ENCODE results near the gene BMPR1A. TPM values are rescaled to one million over a fixed set of nuclear protein-coding genes. Genes with fewer than 3 reads are reported as not detected.

BMPR1A gene
- total and polyA plus RNA-seq, 10 of the 15 experiments (the other 5 are each of a cell fraction or from before 2014, with no cell fraction given): 2.3 to 22.7 (median 13.1) TPM

DNA sequence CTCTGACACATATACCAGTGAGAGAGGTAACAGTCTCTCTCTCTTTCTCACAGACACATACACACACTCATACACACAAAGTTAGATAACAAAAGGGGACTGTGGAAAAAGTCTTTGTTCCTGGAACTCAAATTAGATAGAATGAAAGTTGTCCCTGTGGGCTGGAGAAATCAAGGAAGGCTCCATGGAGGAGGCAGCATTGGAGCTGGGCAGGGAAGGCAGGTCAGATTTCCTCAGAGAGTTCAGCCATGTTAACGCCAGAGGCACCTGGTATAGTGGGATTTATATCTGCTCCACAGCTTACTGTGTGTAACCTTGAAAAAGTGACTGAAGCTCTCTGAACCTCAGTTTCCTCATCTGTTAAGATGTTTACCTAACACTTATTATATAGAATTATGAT, 49.4 kb upstream of the BMPR1A start:
- CTCF ChIA-PET: interaction anchor here (1.0 kb wide), 1 partner anchor 11 kb away, joined by 3 read pairs; no protein-coding TSS in a partner anchor
- DNase-seq (ENCODE audit: low read depth, low spot score) (no peak), ATAC-seq (no peak), FAIRE-seq (no peak)
- in situ Hi-C loops (cut with MboI): no loop called here
- POLR2A ChIA-PET: no interaction called here
- SMC1A ChIA-PET (ENCODE audit: uncharacterized antibody, unreplicated experiment): no interaction called here
- TF ChIP-seq NFYA (IDR thresholded peaks at IDR 0.05; ENCODE audit: borderline replicate concordance, low read depth, low read length) (no peak), CREM (IDR thresholded peaks at IDR 0.05; ENCODE audit: low read depth) (no peak), ZNF384 (IDR thresholded peaks at IDR 0.05; ENCODE audit: borderline replicate concordance, low read depth, low read length) (no peak), BACH1 (IDR thresholded peaks at IDR 0.05; ENCODE audit: borderline replicate concordance) (no peak), ZNF24 (IDR thresholded peaks at IDR 0.05) (no peak), SIX5 (IDR thresholded peaks at IDR 0.05; ENCODE audit: low read depth, low read length, severe bottlenecking) (no peak), TCF7 (IDR thresholded peaks at IDR 0.05; ENCODE audit: borderline replicate concordance) (no peak), CHD1 (IDR thresholded peaks at IDR 0.05; ENCODE audit: low read depth, low read length) (no peak), GATAD2B (conservative IDR thresholded peaks at IDR 0.05; ENCODE audit: low read depth) (no peak), KLF5 (IDR thresholded peaks at IDR 0.05; ENCODE audit: partially characterized antibody) (no peak), MEF2A (IDR thresholded peaks at IDR 0.05; ENCODE audit: insufficient read depth, low read depth, low read length) (no peak)
- TF ChIP-seq, protein P1, sequence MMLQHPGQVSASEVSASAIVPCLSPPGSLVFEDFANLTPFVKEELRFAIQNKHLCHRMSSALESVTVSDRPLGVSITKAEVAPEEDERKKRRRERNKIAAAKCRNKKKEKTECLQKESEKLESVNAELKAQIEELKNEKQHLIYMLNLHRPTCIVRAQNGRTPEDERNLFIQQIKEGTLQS (IDR thresholded peaks at IDR 0.05; ENCODE audit: borderline replicate concordance, extremely low read depth, low read depth, low read length): no peak
- TF ChIP-seq, protein P2, sequence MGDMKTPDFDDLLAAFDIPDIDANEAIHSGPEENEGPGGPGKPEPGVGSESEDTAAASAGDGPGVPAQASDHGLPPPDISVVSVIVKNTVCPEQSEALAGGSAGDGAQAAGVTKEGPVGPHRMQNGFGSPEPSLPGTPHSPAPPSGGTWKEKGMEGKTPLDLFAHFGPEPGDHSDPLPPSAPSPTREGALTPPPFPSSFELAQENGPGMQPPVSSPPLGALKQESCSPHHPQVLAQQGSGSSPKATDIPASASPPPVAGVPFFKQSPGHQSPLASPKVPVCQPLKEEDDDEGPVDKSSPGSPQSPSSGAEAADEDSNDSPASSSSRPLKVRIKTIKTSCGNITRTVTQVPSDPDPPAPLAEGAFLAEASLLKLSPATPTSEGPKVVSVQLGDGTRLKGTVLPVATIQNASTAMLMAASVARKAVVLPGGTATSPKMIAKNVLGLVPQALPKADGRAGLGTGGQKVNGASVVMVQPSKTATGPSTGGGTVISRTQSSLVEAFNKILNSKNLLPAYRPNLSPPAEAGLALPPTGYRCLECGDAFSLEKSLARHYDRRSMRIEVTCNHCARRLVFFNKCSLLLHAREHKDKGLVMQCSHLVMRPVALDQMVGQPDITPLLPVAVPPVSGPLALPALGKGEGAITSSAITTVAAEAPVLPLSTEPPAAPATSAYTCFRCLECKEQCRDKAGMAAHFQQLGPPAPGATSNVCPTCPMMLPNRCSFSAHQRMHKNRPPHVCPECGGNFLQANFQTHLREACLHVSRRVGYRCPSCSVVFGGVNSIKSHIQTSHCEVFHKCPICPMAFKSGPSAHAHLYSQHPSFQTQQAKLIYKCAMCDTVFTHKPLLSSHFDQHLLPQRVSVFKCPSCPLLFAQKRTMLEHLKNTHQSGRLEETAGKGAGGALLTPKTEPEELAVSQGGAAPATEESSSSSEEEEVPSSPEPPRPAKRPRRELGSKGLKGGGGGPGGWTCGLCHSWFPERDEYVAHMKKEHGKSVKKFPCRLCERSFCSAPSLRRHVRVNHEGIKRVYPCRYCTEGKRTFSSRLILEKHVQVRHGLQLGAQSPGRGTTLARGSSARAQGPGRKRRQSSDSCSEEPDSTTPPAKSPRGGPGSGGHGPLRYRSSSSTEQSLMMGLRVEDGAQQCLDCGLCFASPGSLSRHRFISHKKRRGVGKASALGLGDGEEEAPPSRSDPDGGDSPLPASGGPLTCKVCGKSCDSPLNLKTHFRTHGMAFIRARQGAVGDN (IDR thresholded peaks at IDR 0.05): no peak
- no peak overlapping the region for H2AFZ ChIP-seq (ENCODE audit: control insufficient read depth, low read depth, low read length)
- H3K4me3 ChIP-seq: no peak overlapping the region
- no peak overlapping the region for H3K4me2 ChIP-seq (ENCODE audit: control insufficient read depth, insufficient read depth)
- H3K9me3 ChIP-seq (replicated peaks; ENCODE audit: control insufficient read depth, insufficient read depth, low read length): no peaks in the 10 kb centered on the region
- H3K27me3 ChIP-seq (replicated peaks in 1 of 2; ENCODE audit: control insufficient read depth in 2 of 2, insufficient read depth in 2 of 2, low read length in 1 of 2): no peaks in the 10 kb centered on the region; a peak in 1 of 4 replicates
- peaks cover 4% of the 10 kb centered on the region; the same call in 1 of the 2 replicates for H3K4me1 ChIP-seq (ENCODE audit: control insufficient read depth, insufficient read depth, low read length)
- BruUV-seq (replicated peaks): no TSS peak
- H3K36me3 ChIP-seq (ENCODE audit: control insufficient read depth in 2 of 2, insufficient read depth in 2 of 2, low read length in 1 of 2): no peaks in the 10 kb centered on the region
- H4K20me1 ChIP-seq (ENCODE audit: control insufficient read depth, insufficient read depth): no peaks in the 10 kb centered on the region
- no peak overlapping the region for H3K9ac ChIP-seq (ENCODE audit: control insufficient read depth, insufficient read depth, low read length)
- 64% methylated on average over 1 of the region's 1 CpG for WGBS (ENCODE audit: insufficient coverage, insufficient replicate concordance, low lambda C conversion rate, missing lambda C conversion rate)
- no peak overlapping the region for H3K27ac ChIP-seq (ENCODE audit: control insufficient read depth, insufficient read depth)
- intact Hi-C loops (cut with micrococcal nuclease; ENCODE audit: unreplicated experiment): no loop called here
- no peaks in the 10 kb centered on the region for H3K79me2 ChIP-seq (ENCODE audit: control insufficient read depth, insufficient read depth, low read length)
- RAD21 ChIA-PET (ENCODE audit: unreplicated experiment): no interaction called here

All from GM12878 (cell line).